H9 (cell line): ENCODE results near the gene LPP. TPM values are rescaled to one million over a fixed set of nuclear protein-coding genes. Genes with fewer than 3 reads are reported as not detected.

ENCODE experiments used
- DNase-seq: peaks from one replicate; pipeline ENCODE4 v3.0.0-alpha.2; 2017
- H2AFZ ChIP-seq: one replicate; pipeline ENCODE4 v1.6.1; 2013; ENCODE audit warnings: mild to moderate bottlenecking, low read length, control low read depth, moderate library complexity
- H2AK5ac ChIP-seq: 2 replicates; pipeline ENCODE4 v1.6.1; 2013; ENCODE audit warnings: low read length, control low read depth, mixed read lengths; ENCODE audit not compliant: insufficient read length
- H2BK120ac ChIP-seq: one replicate; pipeline ENCODE4 v1.6.1; 2013; ENCODE audit warnings: low read depth, mild to moderate bottlenecking, low read length, control low read depth, inconsistent platforms; ENCODE audit not compliant: poor library complexity, severe bottlenecking
- H2BK12ac ChIP-seq: 2 replicates; pipeline ENCODE4 v1.6.1; 2013; ENCODE audit warnings: low read length, control low read depth, mixed read lengths, low read depth; ENCODE audit not compliant: insufficient read length
- H2BK15ac ChIP-seq: 2 replicates; pipeline ENCODE4 v1.6.1; 2013; ENCODE audit warnings: low read depth, low read length, control low read depth
- H2BK20ac ChIP-seq: one replicate; pipeline ENCODE4 v1.6.1; 2013; ENCODE audit warnings: low read depth, mild to moderate bottlenecking, low read length, control low read depth, inconsistent platforms; ENCODE audit not compliant: poor library complexity, severe bottlenecking
- H2BK5ac ChIP-seq: 2 replicates; pipeline ENCODE4 v1.6.1; 2013; ENCODE audit warnings: low read length, control low read depth, mixed read lengths; ENCODE audit not compliant: insufficient read length
- H3K14ac ChIP-seq: 2 replicates; pipeline ENCODE4 v1.6.1; 2013; ENCODE audit warnings: low read length, control low read depth; ENCODE audit not compliant: insufficient read depth
- H3K18ac ChIP-seq: 2 replicates; pipeline ENCODE4 v1.6.1; 2013; ENCODE audit warnings: low read depth, mild to moderate bottlenecking, mixed read lengths, low read length, control low read depth; ENCODE audit not compliant: insufficient read length
- H3K23ac ChIP-seq: 2 replicates; pipeline ENCODE4 v1.6.1; 2013; ENCODE audit warnings: low read length, control low read depth, mixed read lengths, low read depth; ENCODE audit not compliant: insufficient read length
- H3K23me2 ChIP-seq: 2 replicates; pipeline ENCODE4 v1.6.1; 2013; ENCODE audit warnings: low read depth, mild to moderate bottlenecking, mixed read lengths, low read length, control low read depth; ENCODE audit not compliant: insufficient read length, poor library complexity, severe bottlenecking
- H3K27ac ChIP-seq: 2 replicates; pipeline ENCODE4 v1.5.1; 2013; ENCODE audit warnings: low read length, control low read depth, mixed read lengths, low read depth; ENCODE audit not compliant: insufficient read length
- H3K27me3 ChIP-seq: 2 replicates; pipeline ENCODE4 v1.6.1; 2013; ENCODE audit warnings: low read length, control low read depth, inconsistent platforms; ENCODE audit not compliant: insufficient read depth
- H3K4ac ChIP-seq: 2 replicates; pipeline ENCODE4 v1.6.1; 2013; ENCODE audit warnings: low read depth, mild to moderate bottlenecking, control low read depth, inconsistent platforms, low read length, moderate library complexity
- H3K4me1 ChIP-seq: 2 replicates; pipeline ENCODE4 v1.6.1; 2013; ENCODE audit warnings: low read length, control low read depth, inconsistent platforms; ENCODE audit not compliant: insufficient read depth
- H3K4me2 ChIP-seq: 2 replicates; pipeline ENCODE4 v1.6.1; 2013; ENCODE audit warnings: low read length, control low read depth, mixed read lengths; ENCODE audit not compliant: insufficient read length, insufficient read depth
- H3K56ac ChIP-seq: 2 replicates; pipeline ENCODE4 v1.6.1; 2013; ENCODE audit warnings: low read depth, mild to moderate bottlenecking, mixed read lengths, low read length, control low read depth; ENCODE audit not compliant: insufficient read length
- H3K79me1 ChIP-seq: 2 replicates; pipeline ENCODE4 v1.6.1; 2013; ENCODE audit warnings: low read depth, mild to moderate bottlenecking, moderate library complexity, low read length, control low read depth, inconsistent platforms; ENCODE audit not compliant: insufficient read depth, poor library complexity, severe bottlenecking
- H3K79me2 ChIP-seq: 2 replicates; pipeline ENCODE4 v1.6.1; 2013; ENCODE audit warnings: low read length, control low read depth, inconsistent platforms; ENCODE audit not compliant: insufficient read depth
- H3K9ac ChIP-seq: 2 replicates; pipeline ENCODE4 v1.6.1; 2013; ENCODE audit warnings: low read length, control low read depth, mixed read lengths; ENCODE audit not compliant: insufficient read length; ENCODE audit errors: extremely low read depth
- H3K9me3 ChIP-seq: one replicate; pipeline ENCODE4 v1.6.1; 2013; ENCODE audit warnings: low read depth, low read length, inconsistent platforms; ENCODE audit not compliant: control insufficient read depth
- H3T11ph ChIP-seq: one replicate; pipeline ENCODE4 v1.6.1; 2013; ENCODE audit warnings: mild to moderate bottlenecking, low read length, control low read depth, inconsistent platforms
- H4K20me1 ChIP-seq: one replicate; pipeline ENCODE4 v1.6.1; 2013; ENCODE audit not compliant: control insufficient read depth, insufficient read length, insufficient read depth
- H4K5ac ChIP-seq: 2 replicates; pipeline ENCODE4 v1.6.1; 2013; ENCODE audit warnings: low read depth, mild to moderate bottlenecking, mixed read lengths, low read length, control low read depth; ENCODE audit not compliant: insufficient read length
- H4K8ac ChIP-seq: replicated peaks from 2 replicates; pipeline ENCODE4 v1.6.1; 2013; ENCODE audit warnings: low read length, control low read depth, mixed read lengths, low read depth; ENCODE audit not compliant: insufficient read length
- H4K91ac ChIP-seq: 2 replicates; pipeline ENCODE4 v1.6.1; 2013; ENCODE audit warnings: low read depth, mild to moderate bottlenecking, moderate library complexity, mixed read lengths, low read length, control low read depth; ENCODE audit not compliant: insufficient read length
- H3K27ac Mint-ChIP-seq, 3 experiments: 2 replicates in 2 of 3; 3 replicates in 1 of 3; pipeline ENCODE4 v1.8.0; 2020 to 2021; ENCODE audit warnings: mixed read lengths in 3 of 3, mild to moderate bottlenecking in 1 of 3, moderate library complexity in 1 of 3
- H3K27me3 Mint-ChIP-seq: 2 replicates; pipeline ENCODE4 v1.8.0; 2021; ENCODE audit warnings: low read depth, mild to moderate bottlenecking, moderate library complexity, mixed read lengths
- H3K36me3 Mint-ChIP-seq, 3 experiments: 2 replicates in 2 of 3; 3 replicates in 1 of 3; pipeline ENCODE4 v1.8.0; 2020 to 2021; ENCODE audit warnings: low read depth in 3 of 3, mixed read lengths in 3 of 3; ENCODE audit not compliant: insufficient read depth in 1 of 3
- H3K4me1 Mint-ChIP-seq, 2 experiments: 2 replicates each; pipeline ENCODE4 v1.8.0; 2020; ENCODE audit warnings: mixed read lengths in 2 of 2
- H3K4me3 Mint-ChIP-seq, 2 experiments: 2 replicates in 1 of 2; 3 replicates in 1 of 2; pipeline ENCODE4 v1.8.0; 2020 to 2021; ENCODE audit warnings: mild to moderate bottlenecking in 2 of 2, mixed read lengths in 2 of 2, moderate library complexity in 1 of 2
- H3K9me3 Mint-ChIP-seq, 2 experiments: 2 replicates in 1 of 2; 3 replicates in 1 of 2; pipeline ENCODE4 v1.8.0; 2020; ENCODE audit warnings: mild to moderate bottlenecking in 2 of 2, mixed read lengths in 2 of 2, moderate library complexity in 1 of 2
- total RNA-seq: library from RNA; stranded (reverse); gene quantifications from 2 replicates; pipeline ENCODE4 v1.2.1, GENCODE V29; 2021
- TF ChIP-seq, protein P1 (sequence below): fragments of 200-600 bp; sonication (generic); conservative IDR thresholded peaks from 3 replicates; pipeline ENCODE4 v1.8.0; 2021; ENCODE audit warnings: antibody characterized with exemption, mild to moderate bottlenecking

LPP gene
- total RNA-seq, 1 experiment from 2014 or later = 64.6 TPM

GRCh38 chr3:188168648-188169047 lies 14.7 kb downstream of the LPP start:
- no peak overlapping the region for H4K91ac ChIP-seq
- DNase-seq = no peak
- no peak overlapping the region for H3K18ac ChIP-seq
- H3K79me2 ChIP-seq = peaks cover 13% of the 10 kb centered on the region; the same call in 1 of the 2 replicates
- no peak overlapping the region for H2BK15ac ChIP-seq
- no peak overlapping the region for H3K4me2 ChIP-seq
- H3K9me3 ChIP-seq = no peaks in the 10 kb centered on the region
- H3T11ph ChIP-seq = no peak overlapping the region
- H2BK5ac ChIP-seq = no peak overlapping the region
- no peak overlapping the region for H3K4me3 Mint-ChIP-seq
- no peaks in the 10 kb centered on the region for H3K23me2 ChIP-seq
- H3K79me1 ChIP-seq = no peaks in the 10 kb centered on the region
- H4K5ac ChIP-seq = no peak overlapping the region
- peak overlapping the region in 2 of 3 experiments; percentile 82 to 86; a peak in 2 of 7 replicates for H3K27ac Mint-ChIP-seq
- H3K23ac ChIP-seq = no peak overlapping the region
- no peak overlapping the region for H3K56ac ChIP-seq
- no peaks in the 10 kb centered on the region for H3K27me3 Mint-ChIP-seq
- 0 out of 7 replicates have a peak, but pooled peaks cover 0 to 2% (median 0%) of the 10 kb centered on the region in 3 experiments for H3K36me3 Mint-ChIP-seq
- no peaks in the 10 kb centered on the region for H3K9me3 Mint-ChIP-seq
- no peak overlapping the region for H2BK20ac ChIP-seq
- H3K4ac ChIP-seq = no peak overlapping the region
- no peaks in the 10 kb centered on the region for H3K27me3 ChIP-seq
- H3K14ac ChIP-seq = no peak overlapping the region
- TF ChIP-seq, protein P1, sequence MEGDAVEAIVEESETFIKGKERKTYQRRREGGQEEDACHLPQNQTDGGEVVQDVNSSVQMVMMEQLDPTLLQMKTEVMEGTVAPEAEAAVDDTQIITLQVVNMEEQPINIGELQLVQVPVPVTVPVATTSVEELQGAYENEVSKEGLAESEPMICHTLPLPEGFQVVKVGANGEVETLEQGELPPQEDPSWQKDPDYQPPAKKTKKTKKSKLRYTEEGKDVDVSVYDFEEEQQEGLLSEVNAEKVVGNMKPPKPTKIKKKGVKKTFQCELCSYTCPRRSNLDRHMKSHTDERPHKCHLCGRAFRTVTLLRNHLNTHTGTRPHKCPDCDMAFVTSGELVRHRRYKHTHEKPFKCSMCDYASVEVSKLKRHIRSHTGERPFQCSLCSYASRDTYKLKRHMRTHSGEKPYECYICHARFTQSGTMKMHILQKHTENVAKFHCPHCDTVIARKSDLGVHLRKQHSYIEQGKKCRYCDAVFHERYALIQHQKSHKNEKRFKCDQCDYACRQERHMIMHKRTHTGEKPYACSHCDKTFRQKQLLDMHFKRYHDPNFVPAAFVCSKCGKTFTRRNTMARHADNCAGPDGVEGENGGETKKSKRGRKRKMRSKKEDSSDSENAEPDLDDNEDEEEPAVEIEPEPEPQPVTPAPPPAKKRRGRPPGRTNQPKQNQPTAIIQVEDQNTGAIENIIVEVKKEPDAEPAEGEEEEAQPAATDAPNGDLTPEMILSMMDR = no peak
- H2BK12ac ChIP-seq = no peak overlapping the region
- H2BK120ac ChIP-seq = no peak overlapping the region
- H2AFZ ChIP-seq = no peak overlapping the region
- H4K8ac ChIP-seq = no peak overlapping the region
- no peak overlapping the region for H3K9ac ChIP-seq
- no peak overlapping the region for H3K27ac ChIP-seq
- no peaks in the 10 kb centered on the region for H4K20me1 ChIP-seq
- peaks cover 24 to 31% of the 10 kb centered on the region in 2 experiments for H3K4me1 Mint-ChIP-seq
- no peak overlapping the region for H2AK5ac ChIP-seq
- H3K4me1 ChIP-seq = peaks cover 5% of the 10 kb centered on the region; the same call in 1 of the 2 replicates
